A673 (cell line): ENCODE results near the gene TNFRSF6B. TPM values are rescaled to one million over a fixed set of nuclear protein-coding genes. Genes with fewer than 3 reads are reported as not detected.

Source experiments
- BruUV-seq: library from RNA; stranded (reverse); fragments of 400-500 nt; replicated peaks from 2 replicates; lab custom pipeline; 2021; lab: Mats Ljungman, UMichigan
- CTCF ChIA-PET: fragments of 300-600 bp; sonication (Branson Sonifier 250); formaldehyde crosslinking; loops from one replicate; lab custom pipeline; 2022; ENCODE audit warnings: antibody characterized with exemption; lab: Charles Lee
- POLR2A ChIA-PET: fragments of 300-600 bp; sonication (Branson Sonifier 250); formaldehyde crosslinking; loops from one replicate; lab custom pipeline; 2022; ENCODE audit warnings: antibody characterized with exemption; ENCODE audit not compliant: low non-redundant PET; lab: Charles Lee
- DNase-seq: peaks from one replicate; pipeline ENCODE4 v3.0.0-alpha.2; 2015; ENCODE audit warnings: low spot score
- H3K27ac ChIP-seq: fragments of 200-600 bp; sonication (generic); 2 replicates; pipeline ENCODE4 v1.5.1; 2016; ENCODE audit warnings: mixed run types, low read depth, mild to moderate bottlenecking, mixed read lengths, antibody characterized with exemption, low read length; ENCODE audit not compliant: poor library complexity, severe bottlenecking
- H3K27me3 ChIP-seq: fragments of 200-600 bp; sonication (generic); replicated peaks from 2 replicates; pipeline ENCODE4 v1.6.1; 2017; ENCODE audit warnings: mixed run types, low read depth, mild to moderate bottlenecking, mixed read lengths, antibody characterized with exemption, low read length; ENCODE audit not compliant: insufficient read depth, poor library complexity
- H3K36me3 ChIP-seq: fragments of 200-600 bp; sonication (generic); 2 replicates; pipeline ENCODE4 v1.6.1; 2016; ENCODE audit warnings: mixed run types, mild to moderate bottlenecking, mixed read lengths, antibody characterized with exemption, low read length; ENCODE audit not compliant: insufficient read depth, poor library complexity, severe bottlenecking
- H3K4me1 ChIP-seq: fragments of 200-600 bp; sonication (generic); 2 replicates; pipeline ENCODE4 v1.6.1; 2017; ENCODE audit warnings: mixed run types, mild to moderate bottlenecking, mixed read lengths, antibody characterized with exemption, low read length; ENCODE audit not compliant: insufficient read depth, poor library complexity, severe bottlenecking
- H3K4me3 ChIP-seq: fragments of 200-600 bp; sonication (generic); 2 replicates; pipeline ENCODE4 v1.5.1; 2016; ENCODE audit warnings: low read depth, mixed run types, mild to moderate bottlenecking, mixed read lengths, low read length; ENCODE audit not compliant: poor library complexity, severe bottlenecking
- H3K9me3 ChIP-seq: fragments of 200-600 bp; sonication (generic); 2 replicates; pipeline ENCODE4 v1.6.1; 2016; ENCODE audit warnings: mixed run types, low read depth, mild to moderate bottlenecking, mixed read lengths, antibody characterized with exemption, low read length; ENCODE audit not compliant: poor library complexity, severe bottlenecking
- CTCF ChIP-seq: fragments of 300-800, 200-600 bp; sonication (generic); conservative IDR thresholded peaks from 2 replicates; pipeline ENCODE4 v1.5.1; 2017; ENCODE audit warnings: low read depth, mild to moderate bottlenecking, antibody characterized with exemption, low read length, moderate library complexity, mixed read lengths
- EZH2 ChIP-seq: fragments of 200-600 bp; sonication (generic); IDR thresholded peaks from 2 replicates; pipeline ENCODE4 v1.6.1; 2017; ENCODE audit warnings: borderline replicate concordance, low read depth, mild to moderate bottlenecking, mixed read lengths, antibody characterized with exemption, low read length; ENCODE audit not compliant: poor library complexity, severe bottlenecking
- intact Hi-C: fragments of 100-400 bp; cut with micrococcal nuclease; formaldehyde crosslinking; loops from one replicate; pipeline ENCODE4 v1.10.0; 2022; ENCODE audit not compliant: unreplicated experiment
- total RNA-seq: library from RNA; stranded (reverse); gene quantifications from 2 replicates; pipeline ENCODE4 v1.2.3, GENCODE V29; 2021

Gene TNFRSF6B
- total RNA-seq, 1 experiment from 2014 or later, result not detected

GRCh38 chr20:63653974-63654668 lies 42.3 kb upstream of the TNFRSF6B start:
- ChIA-PET POLR2A (interaction anchor here (0.6 kb wide), 1 partner anchor 69 kb away, joined by 4 read pairs; no protein-coding TSS in a partner anchor), CTCF (no interaction called here)
- DNase-seq, result no peak
- BruUV-seq, result no TSS peak
- TF ChIP-seq CTCF (no peak), EZH2 (no peak)
- H3K4me3 ChIP-seq, result peak overlapping the region; percentile 95
- no peaks in the 10 kb centered on the region for H3K9me3 ChIP-seq
- H3K27ac ChIP-seq, result peak overlapping the region; percentile 76
- H3K36me3 ChIP-seq, result no peaks in the 10 kb centered on the region
- intact Hi-C loops, result no loop called here
- H3K27me3 ChIP-seq, result no peaks in the 10 kb centered on the region
- H3K4me1 ChIP-seq, result peaks cover 29% of the 10 kb centered on the region

GRCh38 chr20:63655249-63655648 lies 41.2 kb upstream of the TNFRSF6B start:
- Histone ChIP-seq H3K27ac (no peak overlapping the region), H3K36me3 (no peaks in the 10 kb centered on the region), H3K27me3 (no peaks in the 10 kb centered on the region), H3K4me1 (peaks cover 34% of the 10 kb centered on the region), H3K9me3 (no peaks in the 10 kb centered on the region), H3K4me3 (no peak overlapping the region)
- CTCF ChIA-PET, result no interaction called here
- intact Hi-C loops, result no loop called here
- DNase-seq, result no peak
- POLR2A ChIA-PET, result no interaction called here
- TF ChIP-seq EZH2 (no peak), CTCF (no peak)
- no TSS peak for BruUV-seq

- no peaks in the 10 kb centered on the region for H3K9me3 ChIP-seq
- no peaks in the 10 kb centered on the region for H3K27me3 ChIP-seq
- BruUV-seq, result TSS peak; percentile 68
- CTCF ChIA-PET, result no interaction called here
- DNase-seq, result no peak
- intact Hi-C loops, result no loop called here
- no peak overlapping the region for H3K4me3 ChIP-seq
- TF ChIP-seq CTCF, result no peak
- no peak for TF ChIP-seq EZH2
- POLR2A ChIA-PET, result no interaction called here
- H3K36me3 ChIP-seq, result no peaks in the 10 kb centered on the region
- H3K27ac ChIP-seq, result no peak overlapping the region
- peaks cover 32% of the 10 kb centered on the region for H3K4me1 ChIP-seq
These were observed 40.0 kb upstream of the TNFRSF6B start for GRCh38 chr20:63656451-63656850.
